B cell (primary cell): ENCODE measurements around the gene PHF21A. TPM values are rescaled to one million over a fixed set of nuclear protein-coding genes. Genes with fewer than 3 reads are reported as not detected.

Experiments used
- ATAC-seq: fragments of 200-7000 bp; cut with Tn5 transposase; one replicate; pipeline ENCODE4 v1.10.0; 2021; ENCODE audit warnings: low read depth, mild to moderate bottlenecking, moderate number of reproducible peaks, moderate library complexity
- CTCF ChIA-PET: fragments of 350-600 bp; sonication (Branson Sonifier 250); formaldehyde crosslinking; loops from one replicate; lab custom pipeline; 2021; ENCODE audit warnings: antibody characterized with exemption, inconsistent platforms; lab: Charles Lee
- POLR2A ChIA-PET: fragments of 350-600 bp; sonication (Branson Sonifier 250); formaldehyde crosslinking; loops from one replicate; lab custom pipeline; 2021; ENCODE audit warnings: antibody characterized with exemption; lab: Charles Lee
- DNase-seq: peaks from one replicate; pipeline ENCODE4 v3.0.0; 2013
- H2AFZ ChIP-seq: 2 replicates; pipeline ENCODE4 v1.6.1; 2012; ENCODE audit warnings: mild to moderate bottlenecking, low read depth, low read length; ENCODE audit not compliant: insufficient read depth, poor library complexity, severe bottlenecking
- H3K27ac ChIP-seq, 2 donors: 1 replicate in 1 of 2; 2 replicates in 1 of 2; pipeline ENCODE4 v1.5.1; 2012 to 2013; ENCODE audit warnings: low read length in 2 of 2, mild to moderate bottlenecking in 2 of 2, moderate library complexity in 1 of 2
- H3K27me3 ChIP-seq, 4 experiments: fragments of 200-600 bp in 1 of 4; sonication (generic) in 1 of 4; replicated peaks in 1 of 4; 1 replicate in 2 of 4; 2 replicates in 2 of 4; pipeline versions ENCODE4 v1.6.1 to v1.7.0; 2013 to 2016; ENCODE audit warnings: low read length in 3 of 4, mild to moderate bottlenecking in 2 of 4, mixed read lengths in 1 of 4, moderate library complexity in 1 of 4; ENCODE audit not compliant: insufficient read depth in 4 of 4, control insufficient read depth in 3 of 4; ENCODE audit errors: control extremely low read depth in 1 of 4
- H3K36me3 ChIP-seq, 2 experiments: replicated peaks in 1 of 2; 1 replicate in 1 of 2; 2 replicates in 1 of 2; pipeline versions ENCODE4 v1.6.1 to v1.7.1; 2013; ENCODE audit warnings: low read length in 1 of 2; ENCODE audit not compliant: insufficient read depth in 2 of 2, control insufficient read depth in 1 of 2; ENCODE audit errors: control extremely low read depth in 1 of 2, extremely low read depth in 1 of 2
- H3K4me1 ChIP-seq, 2 donors: fragments of 200-600 bp in 1 of 2; sonication (generic) in 1 of 2; 1 replicate in 1 of 2; 2 replicates in 1 of 2; pipeline versions ENCODE4 v1.5.1 to v1.6.1; 2013 to 2017; ENCODE audit warnings: low read length in 2 of 2; ENCODE audit not compliant: control insufficient read depth in 2 of 2, insufficient read depth in 2 of 2
- H3K4me2 ChIP-seq: replicated peaks from 2 replicates; pipeline ENCODE3; 2012; ENCODE audit warnings: mild to moderate bottlenecking, low read depth, low read length; ENCODE audit not compliant: poor library complexity, severe bottlenecking
- H3K4me3 ChIP-seq, 5 experiments: fragments of 200-600 bp in 1 of 5; sonication (generic) in 1 of 5; 1 replicate in 3 of 5; 2 replicates in 2 of 5; pipeline versions ENCODE4 v1.5.1 to v1.7.0; 2011 to 2016; ENCODE audit warnings: low read length in 4 of 5, mild to moderate bottlenecking in 4 of 5, low read depth in 2 of 5, control low read depth in 1 of 5, moderate library complexity in 1 of 5; ENCODE audit not compliant: insufficient read depth in 1 of 5; ENCODE audit errors: control extremely low read depth in 1 of 5, extremely low read depth in 1 of 5
- H3K79me2 ChIP-seq: fragments of 200-600 bp; sonication (generic); one replicate; pipeline ENCODE4 v1.6.0; 2016; ENCODE audit warnings: low read length; ENCODE audit not compliant: control insufficient read depth, insufficient read depth
- H3K9ac ChIP-seq: fragments of 200-600 bp; sonication (generic); 2 replicates; pipeline ENCODE4 v1.6.1; 2017; ENCODE audit warnings: mild to moderate bottlenecking, low read length, moderate library complexity
- H3K9me3 ChIP-seq, 3 donors: one replicate each; pipeline versions ENCODE4 v1.6.1 to v1.7.1; 2013; ENCODE audit warnings: low read length in 2 of 3; ENCODE audit not compliant: control insufficient read depth in 2 of 3, insufficient read depth in 1 of 3; ENCODE audit errors: control extremely low read depth in 1 of 3
- H4K20me1 ChIP-seq: 2 replicates; pipeline ENCODE4 v1.6.0; 2012; ENCODE audit warnings: mild to moderate bottlenecking, low read length; ENCODE audit not compliant: insufficient read depth, control insufficient read depth, poor library complexity, severe bottlenecking
- H3K27ac Mint-ChIP-seq: one replicate; pipeline ENCODE4 v1.8.0; 2021; ENCODE audit warnings: mixed read lengths
- H3K27me3 Mint-ChIP-seq: one replicate; pipeline ENCODE4 v1.8.0; 2021; ENCODE audit warnings: mixed read lengths
- H3K4me1 Mint-ChIP-seq: one replicate; pipeline ENCODE4 v1.8.0; 2021; ENCODE audit warnings: mixed read lengths
- H3K4me3 Mint-ChIP-seq: one replicate; pipeline ENCODE4 v1.8.0; 2021; ENCODE audit warnings: mixed read lengths
- H3K9me3 Mint-ChIP-seq: one replicate; pipeline ENCODE4 v1.8.0; 2022; ENCODE audit warnings: mixed read lengths; ENCODE audit not compliant: insufficient read depth
- CTCF ChIP-seq: fragments of 200-600 bp; IDR thresholded peaks from one replicate; pipeline ENCODE4 v1.8.0; 2022; ENCODE audit warnings: antibody characterized with exemption, mild to moderate bottlenecking
- EZH2 ChIP-seq: IDR thresholded peaks from 2 replicates; pipeline ENCODE4 v1.6.1; 2012; ENCODE audit warnings: borderline replicate concordance, low read depth, mild to moderate bottlenecking, moderate library complexity, low read length; ENCODE audit not compliant: insufficient read depth, poor library complexity, severe bottlenecking
- WGBS: methylation state at CpG from one replicate; pipeline ENCODE4 v1.1.5; 2013; ENCODE audit warnings: missing lambda C conversion rate; ENCODE audit not compliant: insufficient coverage; 5-methylcytosine and 5-hydroxymethylcytosine counted together
- intact Hi-C: fragments of 100-400 bp; cut with micrococcal nuclease; formaldehyde crosslinking; loops from one replicate; pipeline ENCODE4 v1.10.0; 2022
- polyA plus RNA-seq: library from polyadenylated mRNA; depleted of rRNA; stranded (reverse); fragments of >200 nt; gene quantifications from 2 replicates; pipeline ENCODE4 v1.2.3, GENCODE V29; 2012
- total RNA-seq, 2 donors: library from RNA; stranded (reverse); fragments of 120-200 nt in 1 of 2; gene quantifications; 1 replicate in 1 of 2; 2 replicates in 1 of 2; pipeline versions ENCODE4 v1.2.3 to v1.2.4, GENCODE V29; 2013 to 2022

The PHF21A gene
- total and polyA plus RNA-seq, 2 donors (not counting 1 experiment from before 2014, with no cell fraction given): 41.9 to 103 TPM

GRCh38 chr11:46134540-46134939, 13.3 kb upstream of the PHF21A start:
- ChIA-PET POLR2A (no interaction called here), CTCF (no interaction called here)
- no peak overlapping the region for H3K4me3 Mint-ChIP-seq
- peaks cover 4% of the 10 kb centered on the region in 2 donors for H3K4me1 ChIP-seq
- no peak overlapping the region for H3K9ac ChIP-seq
- intact Hi-C loops: no loop called here
- H3K27ac Mint-ChIP-seq: no peak overlapping the region
- no peaks in the 10 kb centered on the region for H3K4me1 Mint-ChIP-seq
- H3K9me3 Mint-ChIP-seq: no peaks in the 10 kb centered on the region
- H3K36me3 ChIP-seq: no peaks in the 10 kb centered on the region
- no peaks in the 10 kb centered on the region for H3K27me3 ChIP-seq
- H3K4me2 ChIP-seq: no peak overlapping the region
- no peaks in the 10 kb centered on the region for H3K79me2 ChIP-seq
- no peak overlapping the region for H3K4me3 ChIP-seq
- no peak for DNase-seq
- no peak overlapping the region for H2AFZ ChIP-seq
- no peaks in the 10 kb centered on the region for H3K27me3 Mint-ChIP-seq
- no peaks in the 10 kb centered on the region for H3K9me3 ChIP-seq
- 100% methylated on average over 1 of the region's 3 CpGs for whole genome bisulfite sequencing
- TF ChIP-seq EZH2 (no peak), CTCF (no peak)
- H3K27ac ChIP-seq: no peak overlapping the region
- H4K20me1 ChIP-seq: no peaks in the 10 kb centered on the region
- no peak for ATAC-seq

GRCh38 chr11:46134061-46134460, 12.8 kb upstream of the PHF21A start:
- Histone ChIP-seq H3K4me1 (peaks cover 4% of the 10 kb centered on the region in 2 donors), H3K36me3 (no peaks in the 10 kb centered on the region), H3K4me3 (no peak overlapping the region), H3K9ac (no peak overlapping the region), H3K27ac (no peak overlapping the region), H3K79me2 (no peaks in the 10 kb centered on the region), H3K4me2 (no peak overlapping the region), H3K27me3 (no peaks in the 10 kb centered on the region), H3K9me3 (no peaks in the 10 kb centered on the region), H2AFZ (no peak overlapping the region), H4K20me1 (no peaks in the 10 kb centered on the region)
- ATAC-seq (no peak), DNase-seq (no peak)
- ChIA-PET CTCF (no interaction called here), POLR2A (no interaction called here)
- Mint-ChIP-seq H3K27ac (no peak overlapping the region), H3K4me1 (no peaks in the 10 kb centered on the region), H3K27me3 (no peaks in the 10 kb centered on the region), H3K4me3 (no peak overlapping the region), H3K9me3 (no peaks in the 10 kb centered on the region)
- intact Hi-C loops: no loop called here
- 94% methylated on average over 3 of the region's 4 CpGs for WGBS
- TF ChIP-seq CTCF (no peak), EZH2 (no peak)
